Measurements from ENCODE around the gene CCNB2.

Gene CCNB2

GRCh38 chr15:59166601-59167265 is 61.8 kb downstream of the CCNB2 start:
- H3K27ac ChIP-seq, result 0 out of 2 replicates have a peak overlapping the region, but pooled peaks have one; percentile 10
- TF ChIP-seq ZFX (IDR thresholded peaks at IDR 0.05) (no peak), CTCF (conservative IDR thresholded peaks at IDR 0.05) (no peak)

- no peak for TF ChIP-seq ZFX (IDR thresholded peaks at IDR 0.05)
- TF ChIP-seq CTCF (conservative IDR thresholded peaks at IDR 0.05), result no peak
- no peak overlapping the region for H3K27ac ChIP-seq
Measured at GRCh38 chr15:59168536-59168935, 63.6 kb downstream of the CCNB2 start.

GRCh38 chr15:59169251-59169708 is 64.3 kb downstream of the CCNB2 start:
- peak overlapping the region; percentile 75 for H3K27ac ChIP-seq
- TF ChIP-seq CTCF (conservative IDR thresholded peaks at IDR 0.05), result no peak
- no peak for TF ChIP-seq ZFX (IDR thresholded peaks at IDR 0.05)

- peak overlapping the region; percentile 75 for H3K27ac ChIP-seq
- TF ChIP-seq ZFX (IDR thresholded peaks at IDR 0.05) (no peak), CTCF (conservative IDR thresholded peaks at IDR 0.05) (no peak)
Measured at GRCh38 chr15:59170295-59171066, 65.5 kb downstream of the CCNB2 start.

GRCh38 chr15:59171067-59171397 is 66.1 kb downstream of the CCNB2 start:
- TF ChIP-seq CTCF (conservative IDR thresholded peaks at IDR 0.05) (no peak), ZFX (IDR thresholded peaks at IDR 0.05) (no peak)
- peak overlapping the region; percentile 75 for H3K27ac ChIP-seq

GRCh38 chr15:59172289-59172901 is 67.4 kb downstream of the CCNB2 start:
- no peak for TF ChIP-seq CTCF (conservative IDR thresholded peaks at IDR 0.05)
- no peak for TF ChIP-seq ZFX (IDR thresholded peaks at IDR 0.05)
- no peak overlapping the region for H3K27ac ChIP-seq

GRCh38 chr15:59173194-59173593 is 68.2 kb downstream of the CCNB2 start:
- no peak for TF ChIP-seq CTCF (conservative IDR thresholded peaks at IDR 0.05)
- TF ChIP-seq ZFX (IDR thresholded peaks at IDR 0.05), result no peak
- H3K27ac ChIP-seq, result no peak overlapping the region
